GM23338 (cell line): ENCODE data around the gene SCN1B. TPM values are rescaled to one million over a fixed set of nuclear protein-coding genes. Genes with fewer than 3 reads are reported as not detected.
"Not testable (repeated sequence)": the region's sequence is repeated elsewhere in the genome, so short reads cannot be mapped to it uniquely, and the experiment has no call there.

Source experiments
- ATAC-seq: fragments of 200-7000 bp; cut with Tn5 transposase; 3 replicates; pipeline ENCODE4 v1.9.1; 2020
- DNase-seq: peaks from one replicate; pipeline ENCODE4 v3.0.0-alpha.2; 2015; ENCODE audit warnings: low spot score
- H2AFZ ChIP-seq: fragments of 200-600 bp; sonication (generic); 2 replicates; pipeline ENCODE4 v1.8.0; 2016; ENCODE audit warnings: antibody characterized with exemption, mild to moderate bottlenecking, moderate library complexity
- H3F3A ChIP-seq: fragments of 200-600 bp; sonication (generic); replicated peaks from 2 replicates; pipeline ENCODE4 v1.8.0; 2017; ENCODE audit warnings: antibody characterized with exemption, mixed run types, low read depth
- H3K27ac ChIP-seq: fragments of 200-600 bp; sonication (generic); 2 replicates; pipeline ENCODE4 v1.6.1; 2016; ENCODE audit warnings: low read depth
- H3K27me3 ChIP-seq: fragments of 200-600 bp; sonication (generic); 2 replicates; pipeline ENCODE4 v1.8.0; 2016; ENCODE audit warnings: mild to moderate bottlenecking, mixed run types, moderate library complexity; ENCODE audit not compliant: insufficient read depth
- H3K36me3 ChIP-seq: fragments of 200-600 bp; sonication (generic); 2 replicates; pipeline ENCODE4 v1.8.0; 2016; ENCODE audit warnings: mild to moderate bottlenecking; ENCODE audit not compliant: insufficient read depth
- H3K4me1 ChIP-seq: fragments of 200-600 bp; sonication (generic); 2 replicates; pipeline ENCODE4 v1.8.0; 2016; ENCODE audit warnings: mild to moderate bottlenecking, moderate library complexity; ENCODE audit not compliant: insufficient read depth
- H3K4me2 ChIP-seq: fragments of 200-600 bp; sonication (generic); 2 replicates; pipeline ENCODE4 v1.7.1; 2017; ENCODE audit warnings: mixed run types
- H3K4me3 ChIP-seq: fragments of 200-600 bp; sonication (generic); 2 replicates; pipeline ENCODE4 v1.6.1; 2016; ENCODE audit warnings: mixed run types
- H3K79me2 ChIP-seq: fragments of 200-600 bp; sonication (generic); replicated peaks from 2 replicates; pipeline ENCODE4 v1.8.0; 2017; ENCODE audit warnings: mild to moderate bottlenecking; ENCODE audit not compliant: insufficient read depth
- H3K9me2 ChIP-seq: fragments of 200-600 bp; sonication (generic); 2 replicates; pipeline ENCODE4 v1.8.0; 2017; ENCODE audit not compliant: insufficient read depth
- H4K20me1 ChIP-seq: fragments of 200-600 bp; sonication (generic); replicated peaks from 2 replicates; pipeline ENCODE4 v1.8.0; 2017; ENCODE audit warnings: mild to moderate bottlenecking; ENCODE audit not compliant: insufficient read depth
- H3K27ac Mint-ChIP-seq: 2 replicates; pipeline ENCODE4 v1.8.0; 2020; ENCODE audit warnings: inconsistent platforms, mild to moderate bottlenecking, moderate library complexity, mixed read lengths
- H3K27me3 Mint-ChIP-seq: 3 replicates; pipeline ENCODE4 v1.8.0; 2022; ENCODE audit warnings: low read depth, mild to moderate bottlenecking, moderate library complexity, mixed read lengths, inconsistent platforms; ENCODE audit not compliant: insufficient read depth, poor library complexity
- H3K36me3 Mint-ChIP-seq: 3 replicates; pipeline ENCODE4 v1.8.0; 2021; ENCODE audit warnings: low read depth, mild to moderate bottlenecking, inconsistent platforms, moderate library complexity, mixed read lengths
- H3K4me1 Mint-ChIP-seq: 3 replicates; pipeline ENCODE4 v1.8.0; 2020; ENCODE audit warnings: mild to moderate bottlenecking, inconsistent platforms, mixed read lengths
- H3K4me3 Mint-ChIP-seq: 3 replicates; pipeline ENCODE4 v1.8.0; 2021; ENCODE audit warnings: moderate library complexity, mild to moderate bottlenecking, inconsistent platforms, mixed read lengths
- H3K9me3 Mint-ChIP-seq: 3 replicates; pipeline ENCODE4 v1.8.0; 2020; ENCODE audit warnings: moderate library complexity, mild to moderate bottlenecking, inconsistent platforms, mixed read lengths
- CREB1 ChIP-seq: fragments of 250-450 bp; sonication (Bioruptor Pico); IDR thresholded peaks from 2 replicates; pipeline ENCODE4 v1.5.0; 2020; ENCODE audit warnings: low read depth, mild to moderate bottlenecking, moderate library complexity
- CTCF ChIP-seq, 2 experiments: fragments of 200-600 bp in 1 of 2; sonication (generic) in 1 of 2; conservative IDR thresholded peaks; 2 replicates each; pipeline versions ENCODE4 v1.5.1 to v1.6.1; 2016 to 2017; ENCODE audit warnings: antibody characterized with exemption in 2 of 2, low read depth in 2 of 2, mild to moderate bottlenecking in 2 of 2, moderate library complexity in 1 of 2
- ETS1 ChIP-seq: IDR thresholded peaks from 2 replicates; pipeline ENCODE4 v1.6.1; 2016; ENCODE audit warnings: antibody characterized with exemption
- EZH2 ChIP-seq: fragments of 200-600 bp; sonication (generic); IDR thresholded peaks from one replicate; pipeline ENCODE4 v1.8.0; 2017; ENCODE audit warnings: antibody characterized with exemption, mild to moderate bottlenecking, low read depth; ENCODE audit not compliant: unreplicated experiment
- EZH2phosphoT487 ChIP-seq: fragments of 200-600 bp; sonication (generic); IDR thresholded peaks from one replicate; pipeline ENCODE4 v1.8.1; 2018; ENCODE audit warnings: antibody characterized with exemption; ENCODE audit not compliant: unreplicated experiment
- JUNB ChIP-seq: IDR thresholded peaks from one replicate; pipeline ENCODE4 v1.6.1; 2016; ENCODE audit warnings: antibody characterized with exemption; ENCODE audit not compliant: unreplicated experiment
- REST ChIP-seq: IDR thresholded peaks from one replicate; pipeline ENCODE4 v1.6.1; 2018; ENCODE audit warnings: antibody characterized with exemption; ENCODE audit not compliant: unreplicated experiment
- ZNF114 ChIP-seq: fragments of 250-450 bp; sonication (Bioruptor Pico); IDR thresholded peaks from 2 replicates; pipeline ENCODE4 v1.5.0; 2020; ENCODE audit warnings: mild to moderate bottlenecking, moderate library complexity
- ZNF331 ChIP-seq: fragments of 250-450 bp; sonication (Bioruptor Pico); IDR thresholded peaks from 2 replicates; pipeline ENCODE4 v1.5.0; 2020; ENCODE audit warnings: low read depth, mild to moderate bottlenecking, moderate library complexity
- ZNF462 ChIP-seq: fragments of 250-450 bp; sonication (Bioruptor Pico); IDR thresholded peaks from 2 replicates; pipeline ENCODE4 v1.5.0; 2020; ENCODE audit warnings: mild to moderate bottlenecking, moderate library complexity
- polyA plus RNA-seq: library from polyadenylated mRNA; unstranded; fragments of >200 nt; fragmentation: Nextera tagmentation; extraction: Ambion mirVana; gene quantifications from 2 replicates; pipeline ENCODE4 v1.2.1, GENCODE V29; 2016
- total RNA-seq: library from RNA; depleted of rRNA; stranded (reverse); fragments of >200 nt; shearing (Covaris generic); gene quantifications from 2 replicates; pipeline ENCODE4 v1.2.3, GENCODE V29; 2014

SCN1B gene
- total and polyA plus RNA-seq, 2 experiments from 2014 or later, result 1.7 to 4.8 TPM

- not testable (repeated sequence) for H3K27ac ChIP-seq, H3K4me2 ChIP-seq, H4K20me1 ChIP-seq, H3K4me3 ChIP-seq, H3K79me2 ChIP-seq, H3K36me3 ChIP-seq, DNase-seq, H3K9me2 ChIP-seq, H3K27me3 ChIP-seq, H3K36me3 Mint-ChIP-seq, H2AFZ ChIP-seq, H3K27ac Mint-ChIP-seq, H3K4me3 Mint-ChIP-seq, ATAC-seq
- Mint-ChIP-seq H3K9me3 (peaks cover 14% of the 10 kb centered on the region), H3K4me1 (peaks cover 14% of the 10 kb centered on the region), H3K27me3 (peaks cover 11% of the 10 kb centered on the region)
- H3F3A ChIP-seq, result peaks cover 10% of the 10 kb centered on the region; the same call in 1 of the 2 replicates
- H3K4me1 ChIP-seq, result peaks cover 14% of the 10 kb centered on the region
Measured at GRCh38 chr19:34992582-34992981, 37.7 kb upstream of the SCN1B start.

GRCh38 chr19:34994286-34994642 is 36.0 kb upstream of the SCN1B start:
- DNase-seq, result no peak
- H3K9me2 ChIP-seq, result no peaks in the 10 kb centered on the region
- no peaks in the 10 kb centered on the region for H3K27me3 ChIP-seq
- Mint-ChIP-seq H3K4me1 (peaks cover 26% of the 10 kb centered on the region), H3K36me3 (no peaks in the 10 kb centered on the region; the same call in 2 of the 3 replicates), H3K27ac (no peak overlapping the region), H3K9me3 (peaks cover 14% of the 10 kb centered on the region), H3K27me3 (peaks cover 20% of the 10 kb centered on the region), H3K4me3 (no peak overlapping the region)
- H3K4me1 ChIP-seq, result peaks cover 28% of the 10 kb centered on the region
- H2AFZ ChIP-seq, result no peak overlapping the region
- ATAC-seq, result no peak
- H4K20me1 ChIP-seq, result no peaks in the 10 kb centered on the region
- H3K27ac ChIP-seq, result no peak overlapping the region
- no peak overlapping the region for H3K4me2 ChIP-seq
- no peaks in the 10 kb centered on the region for H3K36me3 ChIP-seq
- no peaks in the 10 kb centered on the region for H3K79me2 ChIP-seq
- peaks cover 15% of the 10 kb centered on the region for H3F3A ChIP-seq
- H3K4me3 ChIP-seq, result no peak overlapping the region
- no peak for TF ChIP-seq ZNF462 (CRISPR knock-in tag)
- TF ChIP-seq EZH2, result no peak
- no peak for TF ChIP-seq ZNF331
- no peak for TF ChIP-seq CTCF (conservative IDR thresholded peaks at IDR 0.05; ENCODE audit: low read depth in 2 of 2)
- TF ChIP-seq CREB1 (CRISPR knock-in tag), result no peak
- no peak for TF ChIP-seq REST
- no peak for TF ChIP-seq JUNB
- no peak for TF ChIP-seq ZNF114 (CRISPR knock-in tag)
- no peak for TF ChIP-seq ETS1
- no peak for TF ChIP-seq EZH2phosphoT487
